SK-N-DZ (cell line): Measurements from ENCODE around the gene DTX1.

Source experiments
- DNase-seq: peaks from one replicate; pipeline ENCODE4 v3.0.0-alpha.2; 2015; ENCODE audit warnings: low spot score

DTX1 gene

GRCh38 chr12:113094738-113095137 is 38.2 kb downstream of the DTX1 start:
- DNase-seq, result no peak

GRCh38 chr12:113095405-113095804 is 38.9 kb downstream of the DTX1 start:
- no peak for DNase-seq

GRCh38 chr12:113096675-113097461 is 40.3 kb downstream of the DTX1 start:
- no peak for DNase-seq

- DNase-seq, result peak; percentile 72
Measured at GRCh38 chr12:113097716-113098440, 41.3 kb downstream of the DTX1 start.

- DNase-seq, result peak; percentile 64
Measured at GRCh38 chr12:113098441-113099028, 42.0 kb downstream of the DTX1 start.

- DNase-seq, result no peak
Measured at GRCh38 chr12:113099364-113099763, 42.8 kb downstream of the DTX1 start.

- no peak for DNase-seq
Measured at GRCh38 chr12:113099764-113100163, 43.2 kb downstream of the DTX1 start.

GRCh38 chr12:113101751-113102150 is 45.2 kb downstream of the DTX1 start:
- no peak for DNase-seq

- DNase-seq, result no peak
Measured at GRCh38 chr12:113102811-113103210, 46.3 kb downstream of the DTX1 start.

- no peak for DNase-seq
Measured at GRCh38 chr12:113103756-113104450, 47.4 kb downstream of the DTX1 start.

- no peak for DNase-seq
Measured at GRCh38 chr12:113104953-113105510, 48.5 kb downstream of the DTX1 start.

GRCh38 chr12:113105606-113106271 is 49.2 kb downstream of the DTX1 start:
- no peak for DNase-seq

- DNase-seq, result no peak
Measured at GRCh38 chr12:113106361-113106760, 49.8 kb downstream of the DTX1 start.

- DNase-seq, result no peak
Measured at GRCh38 chr12:113108308-113108707, 51.8 kb downstream of the DTX1 start.

- DNase-seq, result no peak
Measured at GRCh38 chr12:113109360-113109759, 52.8 kb downstream of the DTX1 start.

GRCh38 chr12:113109872-113110599 is 53.5 kb downstream of the DTX1 start:
- no peak for DNase-seq

GRCh38 chr12:113111247-113111646 is 54.7 kb downstream of the DTX1 start:
- no peak for DNase-seq

- DNase-seq, result no peak
Measured at GRCh38 chr12:113112043-113112899, 55.7 kb downstream of the DTX1 start.

GRCh38 chr12:113113397-113113796 is 56.9 kb downstream of the DTX1 start:
- DNase-seq, result no peak
